Astrocyte of the hippocampus (primary cell): ENCODE measurements around the gene FILIP1L.
A peak's percentile ranks its signal among the peaks of the same experiment; 100 is the strongest.

Source experiments
- DNase-seq: peaks from one replicate; pipeline ENCODE4 v3.0.0; 2011; ENCODE audit warnings: low read depth, low spot score

Gene FILIP1L

DNA sequence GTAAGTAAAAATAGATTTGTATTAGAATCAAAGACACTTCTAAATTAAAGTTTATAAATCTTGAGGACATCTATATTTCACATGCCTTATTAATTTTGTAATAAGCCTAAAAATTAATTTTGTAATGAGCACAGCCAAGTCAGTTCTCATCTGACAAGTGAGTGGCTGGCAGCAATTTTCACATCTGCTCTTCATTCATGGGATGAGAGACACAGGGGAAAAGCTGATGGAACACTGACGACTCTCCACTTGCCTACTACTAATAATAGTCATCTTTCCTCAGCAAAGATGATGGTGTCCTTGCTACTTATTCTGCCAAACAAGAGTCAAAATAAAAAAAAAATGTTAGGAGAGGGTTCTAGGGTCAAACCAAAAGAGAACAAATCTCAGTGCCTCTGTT is 311.0 kb downstream of the FILIP1L start:
- DNase-seq, result no peak

DNA sequence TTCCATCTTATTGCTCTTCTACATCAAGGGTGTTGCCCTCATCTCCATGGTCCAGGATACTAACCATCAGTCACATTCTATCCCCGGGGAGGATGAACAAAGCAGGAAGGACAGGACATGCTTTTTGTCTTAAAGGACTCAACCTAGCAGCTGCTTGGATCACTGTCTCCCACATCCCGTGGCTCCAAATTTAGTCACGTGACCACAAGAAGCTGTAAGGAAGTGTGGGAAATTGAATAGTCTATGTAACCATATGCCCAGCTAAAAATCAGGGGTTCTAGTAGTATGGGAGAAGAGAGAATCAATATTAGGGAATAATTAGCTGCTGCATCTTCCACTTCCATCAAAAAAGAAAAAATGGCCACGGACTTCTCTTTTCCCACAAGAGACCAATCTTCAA is 314.9 kb downstream of the FILIP1L start:
- no peak for DNase-seq

DNA sequence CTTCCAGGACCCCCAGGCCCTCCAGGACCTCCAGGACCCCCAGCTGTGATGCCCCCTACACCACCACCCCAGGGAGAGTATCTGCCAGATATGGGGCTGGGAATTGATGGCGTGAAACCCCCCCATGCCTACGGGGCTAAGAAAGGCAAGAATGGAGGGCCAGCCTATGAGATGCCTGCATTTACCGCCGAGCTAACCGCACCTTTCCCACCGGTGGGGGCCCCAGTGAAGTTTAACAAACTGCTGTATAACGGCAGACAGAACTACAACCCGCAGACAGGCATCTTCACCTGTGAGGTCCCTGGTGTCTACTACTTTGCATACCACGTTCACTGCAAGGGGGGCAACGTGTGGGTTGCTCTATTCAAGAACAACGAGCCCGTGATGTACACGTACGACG is 318.7 kb downstream of the FILIP1L start:
- no peak for DNase-seq

DNA sequence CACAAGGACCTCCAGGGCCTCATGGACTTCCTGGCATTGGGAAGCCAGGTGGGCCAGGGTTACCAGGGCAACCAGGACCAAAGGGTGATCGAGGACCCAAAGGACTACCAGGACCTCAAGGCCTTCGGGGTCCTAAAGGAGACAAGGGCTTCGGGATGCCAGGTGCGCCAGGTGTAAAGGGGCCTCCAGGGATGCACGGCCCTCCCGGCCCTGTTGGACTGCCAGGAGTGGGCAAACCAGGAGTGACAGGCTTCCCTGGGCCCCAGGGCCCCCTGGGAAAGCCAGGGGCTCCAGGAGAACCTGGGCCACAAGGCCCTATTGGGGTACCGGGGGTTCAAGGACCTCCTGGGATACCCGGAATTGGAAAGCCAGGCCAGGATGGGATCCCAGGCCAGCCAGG is 319.8 kb downstream of the FILIP1L start:
- no peak for DNase-seq

DNA sequence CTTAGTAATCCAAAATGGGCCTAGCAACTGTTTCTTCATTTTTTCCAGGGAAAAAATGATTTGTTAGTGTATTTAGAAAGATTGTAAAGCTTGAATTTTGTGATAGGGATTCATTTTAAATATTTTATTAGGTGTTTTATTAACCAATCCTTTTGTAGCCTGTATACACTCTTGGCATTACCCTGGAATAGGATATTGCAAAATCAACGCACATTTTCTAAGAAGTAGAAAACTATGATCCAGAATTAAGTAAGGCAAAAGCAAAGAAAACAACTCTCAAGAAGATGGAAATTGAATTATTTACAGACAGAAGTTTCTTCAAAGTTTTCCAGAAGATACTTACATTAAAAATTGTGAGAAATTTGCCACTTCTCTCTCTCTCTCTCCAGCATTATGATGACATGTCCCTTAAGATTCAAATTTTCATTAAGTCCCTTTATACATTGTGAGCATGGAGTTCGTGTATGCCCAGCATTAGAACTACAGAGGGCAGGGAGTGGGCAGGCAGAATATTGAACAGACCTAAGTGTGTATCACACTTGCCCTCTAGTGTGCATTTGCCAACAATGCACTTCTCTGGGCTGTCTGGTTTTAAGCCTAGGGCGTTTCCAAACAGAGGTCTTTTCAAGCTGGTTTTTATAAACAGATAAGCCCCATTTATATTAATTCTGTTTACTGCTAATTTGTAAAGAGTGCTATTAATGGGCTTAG is 325.1 kb downstream of the FILIP1L start:
- peak; percentile 83 for DNase-seq
